K562 (cell line): Measurements from ENCODE around the gene PACS2. TPM values are rescaled to one million over a fixed set of nuclear protein-coding genes. Genes with fewer than 3 reads are reported as not detected.
A peak's percentile ranks its signal among the peaks of the same experiment; 100 is the strongest.

ENCODE experiments used
- ATAC-seq: fragments of 200-7000 bp; cut with Tn5 transposase; 3 replicates; pipeline ENCODE4 v1.9.1; 2020; ENCODE audit warnings: moderate library complexity
- BruUV-seq: library from RNA; stranded (reverse); fragments of 400-500 nt; replicated peaks from 2 replicates; lab custom pipeline; 2021; lab: Mats Ljungman, UMichigan
- CTCF ChIA-PET: fragments of 300-600 bp; formaldehyde crosslinking; extraction: SDS; loops from one replicate; lab custom pipeline; 2021; ENCODE audit warnings: low intra/inter-chr PET ratio; lab: Yijun Ruan, JAX
- POLR2A ChIA-PET: fragments of 300-600, 350-650 bp; sonication (Branson Sonifier 250); formaldehyde crosslinking; extraction: SDS; loops from one replicate; lab custom pipeline; 2021; ENCODE audit warnings: antibody characterized with exemption, inconsistent platforms; lab: Yijun Ruan, JAX
- DNase-seq, 4 experiments: peaks; one replicate each; pipeline versions ENCODE4 v3.0.0 to v3.0.0-alpha.2; 2011 to 2018; ENCODE audit warnings: low spot score in 3 of 4, mixed read lengths in 3 of 4; ENCODE audit errors: extremely low read depth in 1 of 4
- FAIRE-seq: peaks from 2 replicates; lab custom pipeline; 2011; peaks lifted over from hg19 to GRCh38; lab: Jason Lieb, UNC
- H2AFZ ChIP-seq: 2 replicates; pipeline ENCODE4 v1.6.0; 2011; ENCODE audit warnings: low read depth, low read length, control low read depth, inconsistent platforms
- H3K27ac ChIP-seq: fragments of 200-600 bp; 3 replicates; pipeline ENCODE4 v1.8.0; 2011; ENCODE audit warnings: low read depth, mild to moderate bottlenecking, control low read depth, inconsistent platforms, low read length, moderate library complexity, mixed read lengths; ENCODE audit errors: extremely low read depth
- H3K27me3 ChIP-seq, 2 experiments: fragments of 300-600 bp in 1 of 2; 2 replicates in 1 of 2; 3 replicates in 1 of 2; pipeline versions ENCODE4 v1.6.0 to v1.8.0; 2011; ENCODE audit warnings: inconsistent platforms in 2 of 2, low read length in 2 of 2, mild to moderate bottlenecking in 1 of 2, mixed read lengths in 1 of 2, moderate library complexity in 1 of 2; ENCODE audit not compliant: control insufficient read depth in 2 of 2, insufficient read depth in 2 of 2
- H3K36me3 ChIP-seq: fragments of 300-600 bp; 3 replicates; pipeline ENCODE4 v1.8.0; 2011; ENCODE audit warnings: mild to moderate bottlenecking, low read length, inconsistent platforms; ENCODE audit not compliant: control insufficient read depth, insufficient read depth
- H3K4me1 ChIP-seq, 2 experiments: fragments of 200-600 bp in 1 of 2; replicated peaks in 1 of 2; 2 replicates in 1 of 2; 3 replicates in 1 of 2; pipeline versions ENCODE4 v1.5.1 to v1.8.0; 2011; ENCODE audit warnings: inconsistent platforms in 2 of 2, low read length in 2 of 2, mild to moderate bottlenecking in 1 of 2, mixed read lengths in 1 of 2, moderate library complexity in 1 of 2; ENCODE audit not compliant: control insufficient read depth in 2 of 2, insufficient read depth in 2 of 2
- H3K4me2 ChIP-seq: 2 replicates; pipeline ENCODE4 v1.6.1; 2011; ENCODE audit warnings: low read length, control low read depth, inconsistent platforms, mixed read lengths; ENCODE audit not compliant: insufficient read depth
- H3K4me3 ChIP-seq: fragments of 200-600 bp; sonication (generic), shearing (Covaris generic); 2 replicates; pipeline ENCODE4 v1.5.1; 2016; ENCODE audit warnings: control low read depth, inconsistent platforms
- H3K79me2 ChIP-seq: fragments of 200-600 bp; 3 replicates; pipeline ENCODE4 v1.8.0; 2011; ENCODE audit warnings: low read length, inconsistent platforms; ENCODE audit not compliant: control insufficient read depth, insufficient read depth
- H3K9ac ChIP-seq, 2 experiments: 2 replicates each; pipeline versions ENCODE4 v1.6.0 to v1.6.1; 2011; ENCODE audit warnings: low read depth in 2 of 2, low read length in 2 of 2, control low read depth in 1 of 2, inconsistent platforms in 1 of 2, mild to moderate bottlenecking in 1 of 2, mixed read lengths in 1 of 2; ENCODE audit not compliant: insufficient read depth in 1 of 2
- H3K9me1 ChIP-seq: one replicate; pipeline ENCODE4 v1.6.0; 2011; ENCODE audit warnings: inconsistent platforms, mild to moderate bottlenecking, low read length, moderate library complexity; ENCODE audit not compliant: control insufficient read depth, insufficient read depth
- H3K9me3 ChIP-seq: replicated peaks from 2 replicates; pipeline ENCODE4 v1.5.1; 2011; ENCODE audit warnings: low read depth, low read length, inconsistent platforms; ENCODE audit not compliant: control insufficient read depth, insufficient read depth
- H4K20me1 ChIP-seq: replicated peaks from 2 replicates; pipeline ENCODE4 v1.6.1; 2011; ENCODE audit warnings: low read length, inconsistent platforms, mixed read lengths; ENCODE audit not compliant: control insufficient read depth, insufficient read depth
- CTCF ChIP-seq, 3 experiments: IDR thresholded peaks in 2 of 3; conservative IDR thresholded peaks in 1 of 3; 2 replicates each; pipeline ENCODE4 v1.5.1; 2011 to 2012; ENCODE audit warnings: low read length in 3 of 3, mild to moderate bottlenecking in 3 of 3, control low read depth in 2 of 3, improper control_type of control experiment in 1 of 3, inconsistent platforms in 1 of 3, low read depth in 1 of 3, mixed read lengths in 1 of 3, moderate library complexity in 1 of 3; ENCODE audit not compliant: insufficient read depth in 2 of 3
- GATAD2B ChIP-seq: fragments of 450-650 bp; IDR thresholded peaks from 2 replicates; pipeline ENCODE4 v1.6.1; 2017; ENCODE audit warnings: mild to moderate bottlenecking, borderline replicate concordance
- PHB ChIP-seq: fragments of 250-450 bp; sonication (Bioruptor Pico); IDR thresholded peaks from 2 replicates; pipeline ENCODE4 v1.5.0; 2021
- RBM34 ChIP-seq: fragments of 200-400 bp; formaldehyde crosslinking; IDR thresholded peaks from 2 replicates; pipeline ENCODE4 v1.6.1; 2018; ENCODE audit warnings: low read length, borderline replicate concordance; ENCODE audit not compliant: insufficient read depth
- ZBTB33 ChIP-seq: sonication (generic); formaldehyde crosslinking; IDR thresholded peaks from 2 replicates; pipeline ENCODE4 v1.8.1; 2023; ENCODE audit warnings: mild to moderate bottlenecking, missing genetic modification reagents
- ZNF12 ChIP-seq: sonication (generic); formaldehyde crosslinking; IDR thresholded peaks from 2 replicates; pipeline ENCODE4 v1.4.0; 2020; ENCODE audit warnings: mild to moderate bottlenecking, missing genetic modification reagents
- WGBS: fragments of 100-300 bp; shearing (Covaris generic); methylation state at CpG from one replicate; pipeline ENCODE4 v1.1.6; 2016; ENCODE audit warnings: low coverage, mixed read lengths; ENCODE audit not compliant: insufficient coverage; ENCODE audit errors: missing lambda C conversion rate; 5-methylcytosine and 5-hydroxymethylcytosine counted together
- in situ Hi-C: fragments of 300-500 bp; cut with MboI; formaldehyde crosslinking; loops from 4 replicates; pipeline ENCODE4 v1.15.0; 2018; ENCODE audit warnings: inconsistent platforms, mixed read lengths
- intact Hi-C: fragments of 100-400 bp; cut with micrococcal nuclease; formaldehyde crosslinking; loops from 2 replicates; pipeline ENCODE4 v1.14.2; 2022
- polyA plus RNA-seq, 8 experiments: library from polyadenylated mRNA; depleted of rRNA in 4 of 8; stranded (reverse) in 5 of 8; unstranded in 3 of 8; fragments of >200 nt; fragmentation: Nextera tagmentation in 2 of 8; fragmentation: Illumina TruSeq in 1 of 8; extraction: Ambion mirVana in 2 of 8; extraction: Trizol in 1 of 8; gene quantifications; 2 replicates each; pipeline versions ENCODE4 v1.2.1 to v1.2.3, GENCODE V29; 2011 to 2014; ENCODE audit warnings: inconsistent platforms in 1 of 8, missing spikeins in 1 of 8
- total RNA-seq, 7 experiments: library from RNA; depleted of rRNA in 6 of 7; stranded (reverse); fragments of >200 nt in 6 of 7; fragmentation: Illumina TruSeq in 2 of 7; extraction: Trizol in 2 of 7; gene quantifications; 2 replicates each; pipeline versions ENCODE4 v1.2.1 to v1.2.3, GENCODE V29; 2011 to 2021; ENCODE audit warnings: low replicate concordance in 1 of 7

PACS2 gene
- total and polyA plus RNA-seq, 9 of the 15 experiments (the other 6 are each of a cell fraction or from before 2014, with no cell fraction given) = 0.11 to 20.8 (median 9.9) TPM

DNA sequence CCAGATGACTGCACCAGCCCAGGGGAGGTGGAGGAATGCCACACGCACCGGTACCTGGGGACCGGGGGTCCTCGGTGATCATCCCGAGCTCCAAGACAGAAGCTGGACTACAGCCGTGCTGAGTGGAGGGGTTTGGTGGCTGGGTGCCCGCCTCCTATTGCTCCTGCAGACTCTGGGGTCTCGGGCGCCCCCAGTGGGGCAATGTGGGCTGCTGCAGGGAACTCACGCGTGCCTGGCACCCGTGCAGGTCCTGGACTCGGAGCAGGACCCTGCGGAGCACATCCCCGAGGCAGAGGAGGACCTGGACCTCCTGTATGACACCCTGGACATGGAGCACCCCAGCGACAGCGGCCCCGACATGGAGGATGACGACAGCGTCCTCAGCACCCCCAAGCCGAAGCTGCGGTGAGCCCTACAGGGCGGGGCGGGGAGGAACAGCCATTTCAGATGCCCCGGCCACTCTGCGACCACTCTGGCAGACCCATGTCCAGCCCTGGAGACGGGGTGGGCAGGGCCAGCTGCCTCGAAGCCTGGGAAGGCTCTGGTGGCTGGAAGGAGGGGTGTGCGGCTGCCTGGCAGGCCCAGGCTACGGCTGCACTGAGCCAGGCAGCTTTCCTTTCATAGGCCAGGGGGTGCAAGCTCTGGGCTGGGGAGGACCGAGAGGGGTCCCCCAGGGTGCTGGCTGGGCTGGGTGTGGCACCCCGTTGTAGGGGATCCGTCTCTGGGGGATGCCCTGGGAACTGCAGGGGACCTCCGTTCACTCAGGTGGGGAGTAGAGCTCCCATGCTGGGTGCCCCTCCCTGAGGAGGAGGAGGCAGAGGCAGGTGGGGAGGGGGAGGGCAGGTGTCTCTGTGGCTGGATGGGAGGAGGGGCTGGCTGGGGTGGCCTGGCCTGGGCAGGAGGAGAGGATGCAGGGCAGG lies 62.2 kb downstream of the PACS2 start (continued):
- TF ChIP-seq PHB (CRISPR knock-in tag) (no peak), RBM34 (no peak), CTCF (IDR thresholded peaks at IDR 0.05 in 2 of 3, conservative IDR thresholded peaks at IDR 0.05 in 1 of 3; ENCODE audit: insufficient read depth in 2 of 3, low read depth in 1 of 3, low read length in 3 of 3) (peak; percentile 24 to 35 (median 27); a peak in 3 of 6 replicates), ZNF12 (CRISPR knock-in tag) (no peak), GATAD2B (no peak)

- H3K9ac ChIP-seq = peak overlapping the region in 1 of 2 experiments; percentile 52; a peak in 1 of 4 replicates
- no peaks in the 10 kb centered on the region for H4K20me1 ChIP-seq
- no TSS peak for BruUV-seq
- H3K4me1 ChIP-seq = peaks cover 8 to 28% of the 10 kb centered on the region in 2 experiments; a peak in 4 of 5 replicates
- no peaks in the 10 kb centered on the region for H3K27me3 ChIP-seq
- no peak for FAIRE-seq
- ATAC-seq = peak; percentile 39
- CTCF ChIA-PET = no interaction called here
- no peaks in the 10 kb centered on the region for H3K79me2 ChIP-seq
- H3K4me2 ChIP-seq = no peak overlapping the region; the same call in 1 of the 2 replicates
- DNase-seq = peak in 3 of 4 experiments; percentile 25 to 36 (median 32)
- intact Hi-C loops (no loop called here), in situ Hi-C loops (no loop called here)
- peak overlapping the region; percentile 53 for H2AFZ ChIP-seq
- no peak overlapping the region for H3K4me3 ChIP-seq
- no peak overlapping the region for H3K27ac ChIP-seq
- 61% methylated on average over 11 of the region's 23 CpGs for WGBS
- no peaks in the 10 kb centered on the region for H3K9me1 ChIP-seq
- H3K36me3 ChIP-seq = no peaks in the 10 kb centered on the region
- H3K9me3 ChIP-seq = no peaks in the 10 kb centered on the region
- POLR2A ChIA-PET = interaction anchor here (0.6 to 0.8 kb wide), 2 partner anchors 11 to 52 kb away, joined by 3 to 4 read pairs; no protein-coding TSS in a partner anchor
- TF ChIP-seq CTCF (IDR thresholded peaks at IDR 0.05 in 2 of 3, conservative IDR thresholded peaks at IDR 0.05 in 1 of 3; ENCODE audit: insufficient read depth in 2 of 3, low read depth in 1 of 3, low read length in 3 of 3) (peak in 2 of 3 experiments; percentile 38 to 53; a peak in 4 of 6 replicates), ZBTB33 (CRISPR knock-in tag) (peak; percentile 74)
These were observed 63.1 kb downstream of the PACS2 start for GRCh38 chr14:105377555-105378182.
